ENCODE data around the gene TIGD1.

DNA sequence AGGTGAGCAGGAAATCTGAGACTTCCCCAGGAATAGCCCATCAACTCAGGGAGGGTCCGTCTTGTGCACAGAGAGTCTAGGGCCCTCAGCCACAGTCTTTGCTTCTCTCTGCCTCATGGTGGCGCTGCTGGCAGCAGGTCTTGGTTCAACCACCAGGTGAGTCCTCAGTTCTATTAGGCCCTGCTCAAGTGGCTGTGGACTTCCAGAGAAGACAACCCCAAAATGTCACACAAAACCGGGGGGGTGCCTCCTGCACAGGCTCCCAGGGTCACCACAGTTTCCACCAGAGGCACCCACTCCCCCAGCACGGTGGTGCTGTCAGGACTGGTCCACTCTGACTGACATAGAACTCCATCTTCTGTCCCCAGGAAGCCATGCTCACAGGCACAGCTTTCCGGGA is 13.3 kb downstream of the TIGD1 start:
- no peak for TF ChIP-seq POLR2A (IDR thresholded peaks at IDR 0.05)
- TF ChIP-seq, protein P1, sequence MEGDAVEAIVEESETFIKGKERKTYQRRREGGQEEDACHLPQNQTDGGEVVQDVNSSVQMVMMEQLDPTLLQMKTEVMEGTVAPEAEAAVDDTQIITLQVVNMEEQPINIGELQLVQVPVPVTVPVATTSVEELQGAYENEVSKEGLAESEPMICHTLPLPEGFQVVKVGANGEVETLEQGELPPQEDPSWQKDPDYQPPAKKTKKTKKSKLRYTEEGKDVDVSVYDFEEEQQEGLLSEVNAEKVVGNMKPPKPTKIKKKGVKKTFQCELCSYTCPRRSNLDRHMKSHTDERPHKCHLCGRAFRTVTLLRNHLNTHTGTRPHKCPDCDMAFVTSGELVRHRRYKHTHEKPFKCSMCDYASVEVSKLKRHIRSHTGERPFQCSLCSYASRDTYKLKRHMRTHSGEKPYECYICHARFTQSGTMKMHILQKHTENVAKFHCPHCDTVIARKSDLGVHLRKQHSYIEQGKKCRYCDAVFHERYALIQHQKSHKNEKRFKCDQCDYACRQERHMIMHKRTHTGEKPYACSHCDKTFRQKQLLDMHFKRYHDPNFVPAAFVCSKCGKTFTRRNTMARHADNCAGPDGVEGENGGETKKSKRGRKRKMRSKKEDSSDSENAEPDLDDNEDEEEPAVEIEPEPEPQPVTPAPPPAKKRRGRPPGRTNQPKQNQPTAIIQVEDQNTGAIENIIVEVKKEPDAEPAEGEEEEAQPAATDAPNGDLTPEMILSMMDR (IDR thresholded peaks at IDR 0.05): no peak
- TF ChIP-seq POLR2AphosphoS5 (IDR thresholded peaks at IDR 0.05): no peak
- no peak for TF ChIP-seq EP300 (IDR thresholded peaks at IDR 0.05)
